K562 (cell line): ENCODE data around the gene GART. TPM values are rescaled to one million over a fixed set of nuclear protein-coding genes. Genes with fewer than 3 reads are reported as not detected.

Experiments
- ATF7 ChIP-seq: fragments of 450-650 bp; IDR thresholded peaks from 2 replicates; pipeline ENCODE4 v1.7.1; 2014; ENCODE audit warnings: mild to moderate bottlenecking, moderate library complexity
- BCL6 ChIP-seq: fragments of 250-450 bp; sonication (Bioruptor Pico); IDR thresholded peaks from 2 replicates; pipeline ENCODE4 v1.4.0; 2020
- CBX1 ChIP-seq: sonication (generic); IDR thresholded peaks from 2 replicates; pipeline ENCODE4 v1.6.1; 2016; ENCODE audit warnings: antibody characterized with exemption, low read depth, mild to moderate bottlenecking
- CBX8 ChIP-seq: fragments of 200-600 bp; sonication (generic); IDR thresholded peaks from 2 replicates; pipeline ENCODE4 v1.6.1; 2012; ENCODE audit warnings: borderline replicate concordance, mixed run types, low read depth, mild to moderate bottlenecking, moderate library complexity, mixed read lengths, low read length, control low read depth, inconsistent platforms; ENCODE audit not compliant: poor library complexity, severe bottlenecking; ENCODE audit errors: extremely low read depth
- CREM ChIP-seq: IDR thresholded peaks from 2 replicates; pipeline ENCODE4 v1.6.1; 2014; ENCODE audit warnings: antibody characterized with exemption, low read depth
- DNMT1 ChIP-seq: fragments of 450-650 bp; IDR thresholded peaks from 2 replicates; pipeline ENCODE4 v1.6.1; 2016; ENCODE audit warnings: antibody characterized with exemption, mild to moderate bottlenecking
- E2F4 ChIP-seq: sonication (generic); formaldehyde crosslinking; IDR thresholded peaks from 2 replicates; pipeline ENCODE4 v1.8.0; 2022; ENCODE audit warnings: mild to moderate bottlenecking, low read depth, missing genetic modification reagents
- EP300 ChIP-seq: IDR thresholded peaks from 2 replicates; pipeline ENCODE4 v1.6.1; 2012; ENCODE audit warnings: low read length, improper control_type of control experiment
- FOXJ2 ChIP-seq: fragments of 200-800 bp; sonication (Bioruptor generic); IDR thresholded peaks from 2 replicates; pipeline ENCODE4 v1.6.1; 2016; ENCODE audit warnings: missing genetic modification characterization, missing compliant biosample characterization
- HLTF ChIP-seq: fragments of 450-650 bp; IDR thresholded peaks from 2 replicates; pipeline ENCODE4 v1.6.1; 2016
- HOXB6 ChIP-seq: fragments of 250-450 bp; sonication (Bioruptor Pico); IDR thresholded peaks from 2 replicates; pipeline ENCODE4 v1.5.1; 2022; ENCODE audit warnings: mild to moderate bottlenecking, borderline replicate concordance
- KAT2B ChIP-seq: IDR thresholded peaks from one replicate; pipeline ENCODE4 v1.6.1; 2012; ENCODE audit warnings: low read depth, mild to moderate bottlenecking, control low read depth, inconsistent platforms, low read length, moderate library complexity
- KDM4B ChIP-seq, 2 experiments: fragments of 450-650 bp in 1 of 2; sonication (generic) in 1 of 2; IDR thresholded peaks; 2 replicates each; pipeline ENCODE4 v1.6.1; 2016 to 2017; ENCODE audit warnings: borderline replicate concordance in 2 of 2, antibody characterized with exemption in 1 of 2, low read depth in 1 of 2, mild to moderate bottlenecking in 1 of 2
- L3MBTL2 ChIP-seq: fragments of 450-650 bp; IDR thresholded peaks from 2 replicates; pipeline ENCODE4 v1.6.1; 2016; ENCODE audit warnings: mild to moderate bottlenecking, moderate library complexity
- NCOA6 ChIP-seq: fragments of 450-650 bp; IDR thresholded peaks from 2 replicates; pipeline ENCODE4 v1.6.1; 2017; ENCODE audit warnings: mild to moderate bottlenecking
- SRSF3 ChIP-seq: fragments of 200-400 bp; formaldehyde crosslinking; IDR thresholded peaks from 2 replicates; pipeline ENCODE4 v1.6.1; 2016; ENCODE audit warnings: mild to moderate bottlenecking, low read length, moderate library complexity; ENCODE audit not compliant: insufficient read depth
- XRCC3 ChIP-seq: fragments of 450-650 bp; IDR thresholded peaks from 2 replicates; pipeline ENCODE4 v1.6.1; 2017; ENCODE audit warnings: mild to moderate bottlenecking, moderate library complexity
- ZBTB26 ChIP-seq: fragments of 450-650 bp; formaldehyde crosslinking; IDR thresholded peaks from 2 replicates; pipeline ENCODE4 v1.4.0; 2022; ENCODE audit warnings: missing genetic modification characterization
- ZBTB7A ChIP-seq: IDR thresholded peaks from 2 replicates; pipeline ENCODE4 v1.6.1; 2011; ENCODE audit warnings: low read depth, mild to moderate bottlenecking, low read length, moderate library complexity, borderline replicate concordance; ENCODE audit not compliant: control insufficient read depth
- ZFPM2 ChIP-seq: fragments of 250-450 bp; sonication (Bioruptor Pico); IDR thresholded peaks from 2 replicates; pipeline ENCODE4 v1.5.1; 2022; ENCODE audit warnings: mild to moderate bottlenecking
- ZKSCAN1 ChIP-seq: fragments of 150-350 bp; IDR thresholded peaks from 2 replicates; pipeline ENCODE4 v1.6.1; 2016; ENCODE audit warnings: low read depth, low read length
- ZNF165 ChIP-seq: fragments of 250-450 bp; sonication (Bioruptor Pico); IDR thresholded peaks from 2 replicates; pipeline ENCODE4 v1.4.0; 2020; ENCODE audit warnings: borderline replicate concordance
- ZNF212 ChIP-seq: fragments of 450-650 bp; formaldehyde crosslinking; IDR thresholded peaks from 2 replicates; pipeline ENCODE4 v1.4.0; 2020; ENCODE audit warnings: mild to moderate bottlenecking
- ZNF217 ChIP-seq: sonication (generic); formaldehyde crosslinking; IDR thresholded peaks from 2 replicates; pipeline ENCODE4 v1.8.0; 2022; ENCODE audit warnings: mild to moderate bottlenecking, missing genetic modification reagents
- ZNF347 ChIP-seq: fragments of 450-650 bp; formaldehyde crosslinking; IDR thresholded peaks from 2 replicates; pipeline ENCODE4 v1.4.0; 2020; ENCODE audit warnings: low read depth, mild to moderate bottlenecking, moderate library complexity
- ZNF354B ChIP-seq: fragments of 250-450 bp; sonication (Bioruptor Pico); IDR thresholded peaks from 2 replicates; pipeline ENCODE4 v1.4.0; 2020
- ZNF75A ChIP-seq: fragments of 450-650 bp; formaldehyde crosslinking; IDR thresholded peaks from 2 replicates; pipeline ENCODE4 v1.4.0; 2020; ENCODE audit warnings: mild to moderate bottlenecking
- polyA plus RNA-seq, 8 experiments: library from polyadenylated mRNA; depleted of rRNA in 4 of 8; stranded (reverse) in 5 of 8; unstranded in 3 of 8; fragments of >200 nt; fragmentation: Nextera tagmentation in 2 of 8; fragmentation: Illumina TruSeq in 1 of 8; extraction: Ambion mirVana in 2 of 8; extraction: Trizol in 1 of 8; gene quantifications; 2 replicates each; pipeline versions ENCODE4 v1.2.1 to v1.2.3, GENCODE V29; 2011 to 2014; ENCODE audit warnings: inconsistent platforms in 1 of 8, missing spikeins in 1 of 8
- total RNA-seq, 7 experiments: library from RNA; depleted of rRNA in 6 of 7; stranded (reverse); fragments of >200 nt in 6 of 7; fragmentation: Illumina TruSeq in 2 of 7; extraction: Trizol in 2 of 7; gene quantifications; 2 replicates each; pipeline versions ENCODE4 v1.2.1 to v1.2.3, GENCODE V29; 2011 to 2021; ENCODE audit warnings: low replicate concordance in 1 of 7
- TF ChIP-seq, protein P1 (sequence below): sonication (generic); formaldehyde crosslinking; IDR thresholded peaks from 2 replicates; pipeline ENCODE4 v1.8.0; 2022; ENCODE audit warnings: missing genetic modification reagents, mild to moderate bottlenecking, borderline replicate concordance

GART gene
- total and polyA plus RNA-seq, 9 of the 15 experiments (the other 6 are each of a cell fraction or from before 2014, with no cell fraction given) = 141 to 429 (median 349) TPM

GRCh38 chr21:33588485-33589335 is 46.8 kb upstream of the GART start, which contains the start of gene DONSON (continued):
- TF ChIP-seq, protein P1, sequence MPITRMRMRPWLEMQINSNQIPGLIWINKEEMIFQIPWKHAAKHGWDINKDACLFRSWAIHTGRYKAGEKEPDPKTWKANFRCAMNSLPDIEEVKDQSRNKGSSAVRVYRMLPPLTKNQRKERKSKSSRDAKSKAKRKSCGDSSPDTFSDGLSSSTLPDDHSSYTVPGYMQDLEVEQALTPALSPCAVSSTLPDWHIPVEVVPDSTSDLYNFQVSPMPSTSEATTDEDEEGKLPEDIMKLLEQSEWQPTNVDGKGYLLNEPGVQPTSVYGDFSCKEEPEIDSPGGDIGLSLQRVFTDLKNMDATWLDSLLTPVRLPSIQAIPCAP (CRISPR knock-in tag) = no peak
- TF ChIP-seq FOXJ2 (tag) (no peak), NCOA6 (no peak), ZNF217 (no peak), ZNF212 (CRISPR knock-in tag) (no peak), E2F4 (CRISPR knock-in tag) (0 out of 2 replicates have a peak, but pooled peaks have one; percentile 19), DNMT1 (no peak), CREM (peak; percentile 82), ATF7 (peak; percentile 77; the same call in 1 of the 2 replicates), KDM4B (IDR thresholded peaks at IDR 0.05; ENCODE audit: borderline replicate concordance in 2 of 2, low read depth in 1 of 2) (no peak), BCL6 (CRISPR knock-in tag) (no peak), CBX8 (no peak), ZFPM2 (CRISPR knock-in tag) (no peak), HOXB6 (CRISPR knock-in tag) (no peak), ZNF165 (no peak), ZNF347 (CRISPR knock-in tag) (no peak), SRSF3 (no peak), CBX1 (peak; percentile 73), ZNF75A (CRISPR knock-in tag) (no peak), ZNF354B (CRISPR knock-in tag) (no peak), ZBTB7A (peak; percentile 87), EP300 (no peak), KAT2B (no peak), XRCC3 (no peak), ZKSCAN1 (no peak), HLTF (no peak), ZBTB26 (CRISPR knock-in tag) (no peak), L3MBTL2 (peak; percentile 78)
